GM18907 (cell line): Measurements from ENCODE around the gene PVALEF.

ENCODE experiments used
- ATAC-seq: cut with Tn5 transposase; IDR thresholded peaks from one replicate; pipeline ENCODE4 v1.9.1; 2021; ENCODE audit warnings: mild to moderate bottlenecking, moderate library complexity; ENCODE audit not compliant: unreplicated experiment

The PVALEF gene

DNA sequence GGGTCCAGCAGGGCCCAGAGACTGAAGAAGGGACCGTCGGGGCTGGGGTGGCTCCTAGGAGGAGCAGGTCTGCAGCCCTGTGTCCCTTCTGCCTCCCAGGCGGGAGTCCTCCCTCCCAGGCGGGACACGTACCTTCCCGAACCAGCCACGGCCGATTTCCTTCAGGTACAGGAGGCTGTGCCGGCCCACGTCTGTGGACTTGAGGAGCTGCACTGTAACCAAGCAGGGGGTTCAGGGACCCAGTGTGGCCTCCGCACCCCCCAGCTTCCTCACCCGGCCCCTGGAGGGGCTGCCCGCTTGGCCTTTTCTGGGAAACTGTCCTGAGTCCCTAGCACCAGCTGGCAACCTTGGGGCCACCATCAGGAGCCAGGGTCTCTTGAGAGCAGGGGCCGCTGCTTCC, 37.0 kb upstream of the PVALEF start:
- no peak for ATAC-seq

DNA sequence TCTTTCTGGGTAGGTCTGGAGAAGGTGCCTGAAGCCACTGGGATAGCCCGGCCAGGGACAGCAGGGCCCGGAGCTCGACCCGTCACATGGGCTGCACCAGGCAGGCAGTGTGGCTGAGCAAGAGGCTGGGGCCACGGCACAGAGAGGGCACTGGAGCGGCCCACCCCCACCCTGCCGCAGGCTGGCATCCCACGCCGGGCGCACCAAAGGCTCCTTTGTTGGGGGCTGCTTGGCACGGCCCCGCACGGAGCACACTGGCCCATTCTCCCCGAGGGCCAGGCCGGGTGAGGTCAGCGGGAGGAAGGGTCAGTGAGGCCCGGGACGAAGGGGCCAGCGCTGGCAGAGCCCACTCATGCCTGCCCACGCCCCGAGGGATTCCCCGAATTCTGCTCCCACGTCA, 36.5 kb upstream of the PVALEF start:
- no peak for ATAC-seq

DNA sequence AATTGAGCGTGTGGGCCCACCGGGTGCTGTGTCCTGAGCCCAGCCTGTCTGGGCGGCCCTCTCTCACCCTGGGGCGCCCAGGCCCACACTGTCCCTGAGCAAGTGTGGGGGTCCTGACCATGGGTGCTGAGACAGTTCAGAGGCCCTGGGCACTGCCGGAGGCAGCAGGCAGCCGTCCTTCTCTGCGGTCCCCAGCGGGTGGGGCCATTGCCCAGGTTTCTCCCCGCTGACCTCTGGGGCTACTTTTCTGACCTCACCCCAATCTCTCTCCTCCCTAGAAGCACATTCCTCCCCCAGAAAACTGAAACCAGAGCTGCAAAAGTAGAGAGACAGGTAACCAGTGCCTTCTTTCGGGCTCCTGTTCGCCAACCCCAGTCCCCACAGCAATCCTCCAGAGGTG, 36.0 kb upstream of the PVALEF start:
- no peak for ATAC-seq

DNA sequence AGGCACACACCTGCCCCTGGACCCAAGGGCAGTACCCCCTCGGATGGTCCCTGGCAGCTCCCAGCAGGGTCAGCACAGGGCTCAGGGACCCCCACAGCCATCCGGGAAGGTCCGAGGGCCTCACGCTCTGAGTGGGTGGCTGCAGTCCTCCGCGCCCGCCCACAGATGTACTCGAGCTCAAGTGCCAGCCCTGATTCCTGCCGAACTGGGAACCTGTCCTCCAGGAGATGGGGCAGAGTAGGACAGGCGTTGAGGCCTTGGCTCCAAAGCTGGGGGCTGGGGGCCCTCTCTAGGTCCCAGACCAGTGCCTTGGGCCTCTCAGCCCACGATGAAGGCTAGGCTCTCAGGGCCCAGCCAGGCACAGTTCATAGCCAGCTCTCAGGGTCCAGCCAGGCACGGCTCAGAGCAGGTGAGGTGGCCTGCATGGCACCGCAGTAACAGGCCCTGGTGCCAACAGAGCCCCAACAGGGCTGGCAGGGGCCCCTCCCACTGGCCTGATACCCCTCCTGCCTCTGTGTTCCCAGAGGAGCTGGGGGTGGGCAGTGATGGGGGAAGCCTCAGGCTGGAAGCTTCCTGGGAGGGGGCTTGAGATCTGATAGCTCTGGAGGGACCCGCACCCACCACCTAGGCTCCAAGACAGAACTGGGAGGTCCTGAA, 35.5 kb upstream of the PVALEF start:
- ATAC-seq: no peak

GRCh38 chr17:81130385-81131361, 34.6 kb upstream of the PVALEF start:
- ATAC-seq: no peak

DNA sequence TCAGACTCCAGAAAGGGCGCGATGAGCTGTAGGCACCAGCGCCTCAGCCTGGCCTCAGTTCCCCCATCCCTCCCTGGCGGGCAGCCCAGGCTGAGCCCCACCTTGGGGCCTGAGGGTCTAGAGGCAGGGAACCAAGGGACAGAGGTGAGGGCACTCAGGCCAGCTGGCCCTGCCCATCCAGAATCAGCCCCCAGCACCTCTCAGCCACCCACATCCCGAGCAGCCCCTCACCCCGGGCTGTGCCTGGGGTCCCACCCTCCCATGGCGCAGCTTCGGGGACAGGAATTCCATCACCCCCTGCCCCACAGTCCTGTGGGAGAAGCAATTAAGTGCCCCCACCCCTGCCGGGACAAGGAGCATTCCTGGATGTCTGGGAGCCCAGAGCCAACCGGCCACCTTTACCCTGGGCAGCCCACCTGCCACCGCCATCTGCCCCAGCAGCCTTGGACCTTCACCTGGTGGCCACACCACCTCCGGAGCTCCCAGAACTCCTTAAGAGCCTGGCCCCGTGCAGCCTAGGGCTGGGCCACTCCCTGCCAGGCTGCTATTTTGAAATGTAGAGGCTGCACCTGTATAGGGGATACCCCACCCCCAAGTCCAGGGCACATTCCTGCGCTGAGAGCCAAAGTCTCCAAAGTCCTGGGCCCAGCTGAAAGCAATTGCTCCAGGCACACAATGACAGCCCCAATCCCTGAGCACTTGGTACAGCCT, 33.7 kb upstream of the PVALEF start:
- no peak for ATAC-seq

DNA sequence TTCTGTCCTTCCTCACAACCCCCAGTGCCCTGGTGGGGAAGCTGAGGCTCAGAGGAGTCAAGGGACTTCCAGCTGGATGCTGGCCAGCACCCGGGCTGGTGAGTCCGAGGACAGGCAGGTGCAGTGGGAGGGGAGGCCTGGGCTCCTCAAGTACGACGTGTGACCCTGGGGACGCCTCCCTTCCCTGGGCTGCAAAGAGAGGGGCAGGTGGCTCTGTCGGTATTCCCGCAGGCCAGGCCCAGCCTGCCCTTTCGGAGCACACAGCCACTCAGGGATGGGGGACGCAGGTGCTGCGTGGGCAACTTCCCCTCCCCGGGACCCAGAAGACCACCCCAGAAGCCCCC, 33.1 kb upstream of the PVALEF start:
- no peak for ATAC-seq

DNA sequence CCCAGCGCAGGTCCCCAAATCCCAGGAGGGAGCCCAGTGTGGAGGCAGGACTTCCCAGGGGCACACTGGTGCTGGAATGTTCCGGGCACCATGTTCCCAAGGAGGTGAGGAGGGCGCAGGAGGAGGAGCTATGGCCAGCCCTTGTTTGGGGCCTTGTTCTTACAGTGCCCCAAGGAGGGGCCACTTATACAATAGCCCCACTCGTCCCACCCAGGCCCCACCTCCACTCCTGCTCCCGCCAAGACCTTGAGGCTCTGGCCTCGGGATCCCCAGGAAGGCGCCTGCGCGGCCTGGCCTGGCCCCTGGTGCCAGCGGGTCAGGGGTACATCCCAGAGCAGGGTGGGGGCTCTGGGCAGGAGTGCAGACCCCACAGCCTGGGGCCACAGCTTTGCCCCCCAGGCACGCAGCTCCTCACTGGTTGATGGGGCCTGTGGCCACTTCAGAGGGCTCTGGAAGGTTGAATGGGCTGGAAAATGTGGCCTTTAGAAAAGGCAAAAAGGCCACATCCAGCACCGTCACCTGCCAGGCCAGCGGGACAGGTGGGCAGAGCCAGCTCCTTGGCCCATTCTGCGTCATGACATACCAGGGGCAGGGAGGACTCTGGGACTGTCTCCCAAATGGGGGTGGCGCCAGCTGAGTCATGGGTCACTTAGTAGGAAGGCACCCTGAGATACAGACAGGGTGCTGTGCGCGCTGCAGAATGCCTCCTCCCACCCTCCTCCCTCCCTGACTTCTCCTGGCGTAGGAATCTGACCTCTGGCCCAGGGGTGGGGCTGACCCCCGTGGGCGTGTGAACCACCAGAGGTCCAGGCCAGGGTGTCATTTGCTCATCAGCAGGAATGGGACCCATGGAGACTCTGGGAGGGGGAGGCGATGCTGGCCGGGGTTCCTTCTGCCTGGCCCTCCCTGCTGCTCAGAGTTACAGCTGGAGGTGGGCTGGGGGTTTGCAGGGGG, 32.3 kb upstream of the PVALEF start:
- ATAC-seq: no peak

DNA sequence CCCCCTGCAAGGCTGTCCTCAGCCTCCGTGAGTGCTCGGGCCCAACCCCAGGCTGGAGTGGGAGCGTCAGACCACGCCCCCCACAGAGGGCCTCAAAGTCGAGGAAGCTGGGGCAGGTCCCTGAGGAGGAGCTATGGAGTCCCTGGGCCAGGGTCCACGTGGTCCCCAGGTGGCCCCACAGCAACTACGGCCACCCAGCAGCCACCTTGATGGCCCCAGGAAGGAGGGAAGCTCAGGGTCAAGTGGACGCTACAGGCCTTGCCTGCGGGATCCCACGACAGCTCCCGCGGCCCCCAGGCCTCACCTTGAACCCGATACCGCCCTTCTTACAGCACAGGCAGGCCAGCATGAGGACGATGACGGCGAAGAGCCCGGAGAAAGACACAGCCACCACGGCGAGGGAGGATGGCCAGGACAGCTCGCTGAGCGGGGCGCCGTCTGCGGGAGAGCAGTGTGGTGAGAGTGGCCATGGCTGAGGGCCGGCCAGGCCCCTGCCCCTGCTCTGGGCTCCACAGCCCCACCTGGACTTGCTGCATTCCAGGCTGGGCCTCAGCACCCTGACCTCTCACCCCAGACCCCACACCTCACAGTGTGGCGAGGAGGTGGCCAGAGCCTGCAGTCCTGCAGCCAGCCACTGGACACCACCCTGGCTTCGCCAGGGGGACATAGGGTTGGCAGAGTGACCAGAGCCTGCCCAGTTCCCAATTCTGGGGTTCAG, 31.1 kb upstream of the PVALEF start:
- ATAC-seq: no peak

DNA sequence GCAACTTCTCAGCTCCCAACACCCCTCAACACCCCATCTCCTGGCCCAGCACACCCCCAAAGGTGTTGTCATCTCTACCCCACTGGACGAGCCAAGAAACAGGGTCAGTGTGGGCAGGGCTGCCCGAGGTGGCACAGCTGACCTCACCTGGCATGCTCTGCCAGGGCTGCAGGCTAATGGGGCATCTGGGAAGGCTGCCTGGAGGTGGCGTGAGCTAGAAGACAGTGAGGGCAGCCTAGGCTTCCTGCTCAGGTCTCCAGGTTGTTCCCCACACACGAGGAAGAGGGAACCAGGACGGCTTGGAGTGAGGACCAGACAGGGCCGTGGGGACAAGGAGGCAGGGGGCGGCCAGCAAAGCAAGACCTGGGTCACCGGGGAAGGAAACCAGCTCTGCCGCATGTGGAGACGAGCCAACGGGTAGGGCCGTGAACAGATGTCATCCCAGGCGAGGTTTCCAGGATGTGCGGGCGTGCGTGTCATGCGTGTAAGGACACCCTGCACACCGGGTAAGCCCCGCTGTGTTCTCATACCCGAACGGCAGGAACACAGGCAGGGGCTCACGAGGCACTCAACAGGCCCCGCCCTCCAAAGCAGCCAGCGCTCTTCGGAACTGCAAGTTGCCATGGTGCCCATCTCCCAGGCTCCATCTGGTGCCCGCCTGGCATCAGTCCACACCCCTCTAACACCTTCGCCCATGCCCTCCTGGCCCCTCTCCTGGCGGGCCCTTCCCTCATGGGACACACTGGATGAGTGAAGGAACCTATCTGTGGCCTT, 29.6 kb upstream of the PVALEF start:
- no peak for ATAC-seq

GRCh38 chr17:81136366-81136765, 28.9 kb upstream of the PVALEF start:
- ATAC-seq: no peak

- ATAC-seq: no peak
Observed at GRCh38 chr17:81137248-81137647, 28.1 kb upstream of the PVALEF start.

DNA sequence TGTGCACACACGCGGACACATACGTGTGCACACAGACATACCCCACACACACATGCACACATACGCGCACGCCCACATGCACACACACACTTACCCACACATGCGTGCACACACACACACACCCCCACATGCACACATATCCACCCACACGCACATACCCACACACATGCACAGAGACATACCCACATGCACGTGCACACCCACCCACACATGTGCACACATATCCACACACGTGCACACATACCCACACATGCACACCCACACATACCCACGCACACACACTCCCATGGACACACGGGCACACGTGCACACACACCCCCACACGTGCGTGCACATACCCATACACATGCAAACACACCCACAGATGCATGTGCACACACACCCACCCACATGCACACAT, 27.2 kb upstream of the PVALEF start:
- no peak for ATAC-seq

DNA sequence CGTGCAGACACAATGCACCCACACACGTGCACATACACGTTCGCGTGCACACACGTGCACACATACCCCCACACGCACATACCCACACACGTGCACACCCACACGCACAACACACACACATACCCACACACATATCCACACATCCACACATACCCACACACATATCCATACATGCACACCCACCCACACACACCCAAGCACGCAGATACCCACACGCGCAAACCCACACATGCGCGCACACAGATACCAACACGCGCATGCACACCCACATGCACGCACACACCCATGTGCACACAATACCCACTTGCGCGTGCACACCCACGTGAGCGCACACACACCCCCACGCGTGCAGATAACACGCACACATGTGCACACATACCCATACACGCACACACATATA, 26.8 kb upstream of the PVALEF start:
- no peak for ATAC-seq

- ATAC-seq: no peak
Observed at GRCh38 chr17:81139428-81139827, 25.9 kb upstream of the PVALEF start.

DNA sequence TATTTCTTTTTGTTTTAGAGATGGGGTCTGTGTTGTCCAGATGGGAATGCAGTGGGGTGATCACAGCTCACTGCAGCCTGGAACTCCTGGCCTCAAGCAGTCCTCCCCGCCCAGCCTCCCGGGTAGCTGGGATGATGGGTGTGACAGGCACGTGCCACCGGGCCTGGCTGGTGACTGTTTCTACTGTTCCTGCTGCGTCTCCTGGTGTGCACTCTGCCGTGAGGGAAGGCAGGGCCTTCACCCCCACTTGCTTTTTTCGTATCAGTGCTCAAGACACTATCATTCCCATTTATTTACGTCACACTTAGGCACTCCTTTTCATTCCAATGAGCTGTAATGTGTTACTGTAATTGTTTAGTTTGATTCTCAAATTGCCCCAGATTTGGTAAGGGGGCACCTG, 25.3 kb upstream of the PVALEF start:
- ATAC-seq: no peak

- ATAC-seq: no peak
Observed at GRCh38 chr17:81140695-81141094, 24.6 kb upstream of the PVALEF start.

DNA sequence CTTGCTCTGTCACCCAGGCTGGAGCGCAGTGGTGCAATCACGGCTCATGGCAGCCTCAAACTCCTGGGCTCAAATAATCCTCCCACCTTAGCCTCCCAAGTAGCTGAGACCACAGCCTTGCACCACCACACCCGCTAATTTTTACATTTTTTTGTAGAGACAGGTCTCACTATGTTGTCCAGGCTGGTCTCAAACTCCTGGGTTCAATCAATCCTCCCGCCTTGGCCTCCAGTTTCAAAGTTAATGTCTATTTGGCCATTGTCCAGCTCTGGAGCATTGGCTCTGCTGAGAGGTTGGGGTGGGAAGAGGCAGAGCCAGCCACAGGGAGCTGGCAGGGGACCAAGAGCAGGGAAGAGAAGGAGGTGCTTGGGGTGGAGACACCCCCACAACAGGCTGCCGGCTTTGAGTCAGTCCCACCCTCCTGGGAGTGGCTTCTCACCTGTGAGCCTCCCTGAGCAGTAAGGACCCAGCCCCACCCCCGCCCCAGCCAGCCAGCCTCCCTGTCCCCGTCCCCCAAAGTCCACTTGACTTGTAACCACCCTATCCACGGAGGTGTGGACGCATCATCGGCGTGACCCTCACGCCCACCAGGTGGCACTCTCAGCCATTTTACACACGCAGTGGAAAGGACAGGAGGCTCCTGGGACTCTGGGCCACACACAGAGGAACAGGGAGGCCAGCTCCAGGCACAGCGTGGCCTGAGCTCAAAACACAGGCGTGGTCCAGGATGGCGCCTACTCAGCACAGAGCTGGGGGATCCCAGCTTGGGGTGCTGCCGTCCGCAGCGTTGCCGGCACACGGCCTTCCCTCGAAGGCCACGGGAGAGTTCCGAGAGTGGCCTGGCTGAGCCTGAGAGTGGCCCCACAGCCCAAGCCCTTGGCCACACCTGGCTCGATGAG, 22.8 kb upstream of the PVALEF start:
- no peak for ATAC-seq
